IMR-90 (cell line): Measurements from ENCODE around the gene NGFR. TPM values are rescaled to one million over a fixed set of nuclear protein-coding genes. Genes with fewer than 3 reads are reported as not detected.

Experiments
- ATAC-seq: fragments of 200-7000 bp; cut with Tn5 transposase; 2 replicates; pipeline ENCODE4 v1.9.1; 2020; ENCODE audit warnings: low read depth, mild to moderate bottlenecking, moderate library complexity
- BruUV-seq: library from RNA; stranded (reverse); fragments of 400-500 nt; replicated peaks from 2 replicates; lab custom pipeline; 2021; lab: Mats Ljungman, UMichigan
- CTCF ChIA-PET: fragments of 300-600 bp; formaldehyde crosslinking; extraction: SDS; loops from one replicate; lab custom pipeline; 2021; ENCODE audit warnings: antibody characterized with exemption; lab: Yijun Ruan, JAX
- POLR2A ChIA-PET: fragments of 300-600 bp; sonication (Branson Sonifier 250); formaldehyde crosslinking; loops from one replicate; lab custom pipeline; 2022; ENCODE audit warnings: antibody characterized with exemption; ENCODE audit not compliant: unreplicated experiment; lab: Charles Lee
- DNase-seq: peaks from one replicate; pipeline ENCODE4 v3.0.0; 2013
- H2AFZ ChIP-seq: replicated peaks from 2 replicates; pipeline ENCODE3; 2013; ENCODE audit warnings: low read length, mild to moderate bottlenecking; ENCODE audit not compliant: poor library complexity
- H2AK5ac ChIP-seq: 2 replicates; pipeline ENCODE4 v1.6.1; 2013; ENCODE audit warnings: low read depth, low read length, inconsistent platforms
- H2AK9ac ChIP-seq: replicated peaks from 2 replicates; pipeline ENCODE3; 2013; ENCODE audit warnings: mild to moderate bottlenecking, low read depth, low read length, moderate library complexity; ENCODE audit not compliant: poor library complexity
- H2BK120ac ChIP-seq: 2 replicates; pipeline ENCODE4 v1.6.1; 2013; ENCODE audit warnings: low read depth, low read length, inconsistent platforms
- H2BK15ac ChIP-seq: 3 replicates; pipeline ENCODE4 v1.6.1; 2013; ENCODE audit warnings: low read depth, low read length, inconsistent platforms
- H2BK20ac ChIP-seq: 2 replicates; pipeline ENCODE4 v1.6.1; 2013; ENCODE audit warnings: low read depth, mild to moderate bottlenecking, inconsistent platforms, low read length, moderate library complexity
- H2BK5ac ChIP-seq: 2 replicates; pipeline ENCODE4 v1.6.1; 2013; ENCODE audit warnings: mild to moderate bottlenecking, low read depth, low read length, inconsistent platforms; ENCODE audit not compliant: poor library complexity, severe bottlenecking
- H3K14ac ChIP-seq: replicated peaks from 2 replicates; pipeline ENCODE4 v1.6.1; 2013; ENCODE audit warnings: low read depth, low read length, inconsistent platforms
- H3K18ac ChIP-seq: 2 replicates; pipeline ENCODE4 v1.6.1; 2013; ENCODE audit warnings: low read depth, low read length, control low read depth
- H3K23ac ChIP-seq: 2 replicates; pipeline ENCODE4 v1.6.1; 2013; ENCODE audit warnings: low read depth, low read length, inconsistent platforms
- H3K27ac ChIP-seq: 2 replicates; pipeline ENCODE4 v1.5.1; 2013; ENCODE audit warnings: mild to moderate bottlenecking, control low read depth, low read length; ENCODE audit not compliant: insufficient read depth
- H3K27me3 ChIP-seq: 2 replicates; pipeline ENCODE4 v1.6.1; 2013; ENCODE audit warnings: low read length; ENCODE audit not compliant: control insufficient read depth, insufficient read depth
- H3K36me3 ChIP-seq: 2 replicates; pipeline ENCODE4 v1.6.1; 2013; ENCODE audit warnings: low read length, mixed read lengths; ENCODE audit not compliant: control insufficient read depth, insufficient read depth
- H3K4ac ChIP-seq: 2 replicates; pipeline ENCODE4 v1.6.1; 2013; ENCODE audit warnings: low read depth, low read length, inconsistent platforms
- H3K4me1 ChIP-seq: 2 replicates; pipeline ENCODE4 v1.6.1; 2013; ENCODE audit warnings: low read length, mixed read lengths; ENCODE audit not compliant: control insufficient read depth, insufficient read depth
- H3K4me2 ChIP-seq: 2 replicates; pipeline ENCODE4 v1.6.1; 2013; ENCODE audit warnings: low read depth, mild to moderate bottlenecking, control low read depth, low read length, moderate library complexity
- H3K4me3 ChIP-seq: 2 replicates; pipeline ENCODE4 v1.5.1; 2013; ENCODE audit warnings: low read depth, mild to moderate bottlenecking, control low read depth, low read length, moderate library complexity; ENCODE audit not compliant: insufficient read depth
- H3K56ac ChIP-seq: 2 replicates; pipeline ENCODE4 v1.6.1; 2013; ENCODE audit warnings: low read length, inconsistent platforms; ENCODE audit not compliant: insufficient read depth; ENCODE audit errors: extremely low read depth
- H3K79me1 ChIP-seq, 2 experiments: 2 replicates each; pipeline ENCODE4 v1.6.1; 2013; ENCODE audit warnings: low read length in 2 of 2, inconsistent platforms in 1 of 2, low read depth in 1 of 2
- H3K9ac ChIP-seq: 2 replicates; pipeline ENCODE4 v1.6.1; 2013; ENCODE audit warnings: low read depth, low read length, control low read depth
- H3K9me1 ChIP-seq: 2 replicates; pipeline ENCODE4 v1.6.1; 2013; ENCODE audit warnings: low read length, inconsistent platforms; ENCODE audit not compliant: insufficient read depth
- H3K9me3 ChIP-seq: 2 replicates; pipeline ENCODE4 v1.6.1; 2013; ENCODE audit warnings: low read length; ENCODE audit not compliant: control insufficient read depth, insufficient read depth
- H4K20me1 ChIP-seq: 2 replicates; pipeline ENCODE4 v1.6.1; 2013; ENCODE audit warnings: low read length, inconsistent platforms; ENCODE audit not compliant: insufficient read depth
- H4K5ac ChIP-seq: 2 replicates; pipeline ENCODE4 v1.6.1; 2013; ENCODE audit warnings: mild to moderate bottlenecking, low read depth, low read length, control low read depth
- H4K8ac ChIP-seq, 2 experiments: 2 replicates each; pipeline ENCODE4 v1.6.1; 2013; ENCODE audit warnings: low read depth in 2 of 2, low read length in 2 of 2, control low read depth in 1 of 2, inconsistent platforms in 1 of 2
- H4K91ac ChIP-seq: 2 replicates; pipeline ENCODE4 v1.6.1; 2013; ENCODE audit warnings: low read depth, low read length, inconsistent platforms; ENCODE audit not compliant: insufficient read depth
- CEBPB ChIP-seq: IDR thresholded peaks from 2 replicates; pipeline ENCODE4 v1.6.1; 2012; ENCODE audit warnings: low read depth, low read length, improper control_type of control experiment
- CHD1 ChIP-seq: IDR thresholded peaks from 2 replicates; pipeline ENCODE4 v1.6.1; 2012; ENCODE audit warnings: low read depth, low read length, improper control_type of control experiment
- CTCF ChIP-seq: conservative IDR thresholded peaks from 2 replicates; pipeline ENCODE4 v1.5.1; 2012; ENCODE audit warnings: mild to moderate bottlenecking, low read depth, low read length, improper control_type of control experiment
- ELK1 ChIP-seq: fragments of 150-350 bp; IDR thresholded peaks from 2 replicates; pipeline ENCODE4 v1.6.1; 2016; ENCODE audit warnings: low read depth, mild to moderate bottlenecking, low read length, moderate library complexity, borderline replicate concordance
- MAFK ChIP-seq: IDR thresholded peaks from 2 replicates; pipeline ENCODE4 v1.6.1; 2012; ENCODE audit warnings: low read depth, low read length, improper control_type of control experiment
- MAZ ChIP-seq: IDR thresholded peaks from 2 replicates; pipeline ENCODE4 v1.6.1; 2012; ENCODE audit warnings: low read depth, mild to moderate bottlenecking, low read length, improper control_type of control experiment, moderate library complexity, borderline replicate concordance
- NFE2L2 ChIP-seq: fragments of 150-350 bp; IDR thresholded peaks from 2 replicates; pipeline ENCODE4 v1.6.1; 2016; ENCODE audit warnings: low read depth, mild to moderate bottlenecking, low read length
- RAD21 ChIP-seq: IDR thresholded peaks from 2 replicates; pipeline ENCODE4 v1.6.1; 2012; ENCODE audit warnings: low read length, improper control_type of control experiment
- RFX5 ChIP-seq: IDR thresholded peaks from 2 replicates; pipeline ENCODE4 v1.8.0; 2012; ENCODE audit warnings: low read depth, mild to moderate bottlenecking, low read length, moderate library complexity
- WGBS, 2 experiments: methylation state at CpG; one replicate each; pipeline versions ENCODE4 v1.1.5 to v1.1.7; 2013; ENCODE audit warnings: missing lambda C conversion rate in 2 of 2; ENCODE audit not compliant: insufficient read length in 1 of 2; ENCODE audit errors: extremely low coverage in 2 of 2; 5-methylcytosine and 5-hydroxymethylcytosine counted together
- dilution Hi-C: fragments of 300-500 bp; cut with HindIII; formaldehyde crosslinking; loops from one replicate; pipeline ENCODE4 v1.14.3; 2018; ENCODE audit warnings: low sequenced_read_pairs; ENCODE audit not compliant: unreplicated experiment
- in situ Hi-C: fragments of 300-500 bp; cut with MboI; formaldehyde crosslinking; loops from 3 replicates; pipeline ENCODE4 v1.14.3; 2019; ENCODE audit warnings: low sequenced_read_pairs, inconsistent platforms, mixed read lengths
- intact Hi-C: fragments of 100-400 bp; cut with micrococcal nuclease; formaldehyde crosslinking; loops from 2 replicates; pipeline ENCODE4 v1.10.0; 2022
- polyA plus RNA-seq, 3 experiments: library from polyadenylated mRNA; depleted of rRNA; stranded (reverse); fragments of >200 nt; gene quantifications; 2 replicates each; pipeline ENCODE4 v1.2.3, GENCODE V29; 2012; ENCODE audit warnings: low replicate concordance in 1 of 3
- total RNA-seq: library from RNA; depleted of rRNA; stranded (reverse); fragments of >200 nt; gene quantifications from 2 replicates; pipeline ENCODE4 v1.2.3, GENCODE V29; 2012

NGFR gene
- total and polyA plus RNA-seq, 2 of the 4 experiments (the other 2 are of a cell fraction) = 0.15 to 0.18 TPM

- in situ Hi-C loops = no loop called here
- peak; percentile 22 for DNase-seq
Measured at GRCh38 chr17:49497148-49498028, 2.3 kb downstream of the NGFR start.

More at GRCh38 chr17:49497148-49498028, 2.3 kb downstream of the NGFR start:
- Histone ChIP-seq H3K4me3 (no peak overlapping the region), H3K4me2 (peak overlapping the region; percentile 19; the same call in 1 of the 2 replicates), H3K9me3 (no peaks in the 10 kb centered on the region), H2BK120ac (no peak overlapping the region), H3K27ac (no peak overlapping the region), H4K20me1 (0 out of 2 replicates have a peak, but pooled peaks cover 10% of the 10 kb centered on the region), H2BK15ac (no peak overlapping the region), H3K4ac (no peak overlapping the region), H2AK9ac (peak overlapping the region; percentile 31), H2AK5ac (no peak overlapping the region), H3K18ac (no peak overlapping the region), H3K9me1 (no peaks in the 10 kb centered on the region), H3K9ac (no peak overlapping the region), H2BK5ac (no peak overlapping the region), H3K4me1 (peaks cover 7% of the 10 kb centered on the region; the same call in 1 of the 2 replicates), H3K14ac (no peak overlapping the region), H3K27me3 (peaks cover 86% of the 10 kb centered on the region), H4K91ac (no peak overlapping the region), H4K5ac (no peak overlapping the region), H4K8ac (no peak overlapping the region), H3K23ac (no peak overlapping the region), H2AFZ (peak overlapping the region; percentile 76), H3K36me3 (no peaks in the 10 kb centered on the region), H3K79me1 (no peaks in the 10 kb centered on the region), H3K56ac (no peak overlapping the region), H2BK20ac (no peak overlapping the region)
- ChIA-PET CTCF (interaction anchor here (1.0 to 1.8 kb wide), 4 partner anchors 9 to 18 kb away, joined by 3 to 5 read pairs (median 4); no protein-coding TSS in a partner anchor), POLR2A (no interaction called here)
- peak; percentile 46 for ATAC-seq
- TF ChIP-seq CTCF (no peak), MAZ (no peak), RFX5 (no peak), CEBPB (no peak), MAFK (no peak), NFE2L2 (no peak), CHD1 (no peak), ELK1 (no peak), RAD21 (no peak)
- 2% methylated on average over 35 of the region's 75 CpGs; no CpG with 5 or more reads in 1 of the 2 experiments for WGBS, 2 experiments
- intact Hi-C loops (no loop called here), dilution Hi-C loops (no loop called here)
- no TSS peak for BruUV-seq
